DMS53 treated with DMSO at 0.1 percent for 48 hours (cell line): ENCODE results near the gene ZNF571.

Experiments
- DNase-seq: peaks from one replicate; lab custom pipeline; 2025; ENCODE audit not compliant: unreplicated experiment; lab: John Stamatoyannopoulos, UW

Gene ZNF571

DNA sequence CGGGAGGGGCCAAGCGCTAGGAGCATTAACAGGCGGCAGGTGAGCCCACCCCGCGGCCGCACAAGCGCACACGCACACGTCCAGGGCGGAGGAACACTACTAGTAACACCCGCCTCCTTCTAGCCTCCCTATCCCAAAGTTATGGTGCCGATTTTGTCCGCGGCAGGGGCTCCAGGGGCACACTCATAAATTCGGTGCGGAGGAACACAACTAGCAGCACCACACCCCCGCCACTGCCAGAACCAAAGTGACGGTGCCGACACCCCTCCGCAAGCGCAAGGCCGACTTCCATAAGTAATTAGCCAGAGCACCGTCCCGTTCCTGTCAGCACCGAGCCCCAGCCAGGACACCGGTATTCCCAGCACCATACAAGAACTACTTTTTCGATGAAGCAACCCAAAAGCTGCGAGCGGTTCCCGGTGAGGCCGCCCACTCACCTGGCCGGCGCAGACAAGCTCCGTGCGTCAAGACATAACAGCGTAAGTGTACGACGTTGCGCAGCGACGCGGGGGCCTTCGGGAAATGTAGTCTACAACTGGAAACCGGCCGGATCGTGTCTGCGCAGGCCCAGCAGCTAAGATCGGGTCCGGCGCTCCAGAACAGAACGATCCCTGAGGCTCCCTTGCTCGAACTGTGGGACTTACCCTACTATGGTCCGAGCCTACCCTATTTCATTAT, at the start of gene ZNF571, which contains the start of gene ZNF540:
TSS of gene ZNF571 (minus strand) at position 489 of the 678 bp plus-strand sequence. CDS start 8,116 bp downstream, outside the sequence.
TSS of gene ZNF540 (plus strand) at position 573 of the 678 bp plus-strand sequence. CDS start 3,572 bp downstream, outside the sequence.
- DNase-seq: peak; percentile 97

DNA sequence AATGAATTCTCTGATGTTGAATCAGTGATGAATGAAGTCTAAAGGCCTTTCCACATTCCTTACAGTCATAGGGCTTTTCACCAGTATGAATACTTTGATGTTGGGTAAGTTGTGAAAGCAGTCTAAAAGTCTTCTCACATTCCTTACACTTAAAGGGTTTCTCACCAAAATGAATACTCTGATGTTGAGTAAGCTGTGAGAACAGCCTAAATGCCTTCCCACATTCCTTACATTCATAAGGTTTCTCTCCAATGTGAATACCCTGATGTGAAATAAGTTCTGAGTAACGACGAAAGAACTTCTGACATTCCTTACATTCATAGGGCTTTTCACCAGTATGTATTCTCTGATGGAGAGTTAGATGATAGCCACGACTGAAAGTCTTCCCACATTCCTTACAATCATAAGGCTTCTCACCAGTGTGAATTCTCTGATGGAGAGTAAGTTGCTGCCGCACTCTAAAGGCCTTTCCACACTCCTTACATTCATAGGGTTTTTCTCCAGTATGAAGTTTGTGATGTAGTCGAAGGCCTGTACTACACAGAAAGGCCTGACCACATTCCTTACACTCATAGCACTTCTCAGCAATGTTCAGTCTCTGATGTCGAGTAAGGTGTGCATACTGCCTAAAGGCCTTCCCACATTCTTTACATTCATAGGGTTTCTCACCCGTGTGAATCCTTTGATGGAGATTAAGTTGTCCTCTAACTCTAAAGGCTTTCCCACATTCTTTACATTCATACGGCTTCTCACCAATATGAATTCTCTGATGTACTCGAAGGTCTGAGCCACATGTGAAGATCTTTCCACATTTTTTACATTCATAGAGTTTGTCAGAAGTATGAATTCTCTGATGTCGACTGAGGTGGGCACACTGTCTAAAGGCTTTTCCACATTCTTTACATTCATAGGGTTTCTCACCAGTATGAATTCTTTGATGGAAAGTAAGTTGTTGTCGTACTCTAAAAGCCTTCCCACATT, 40.8 kb upstream of the ZNF571 start:
- DNase-seq: no peak

DNA sequence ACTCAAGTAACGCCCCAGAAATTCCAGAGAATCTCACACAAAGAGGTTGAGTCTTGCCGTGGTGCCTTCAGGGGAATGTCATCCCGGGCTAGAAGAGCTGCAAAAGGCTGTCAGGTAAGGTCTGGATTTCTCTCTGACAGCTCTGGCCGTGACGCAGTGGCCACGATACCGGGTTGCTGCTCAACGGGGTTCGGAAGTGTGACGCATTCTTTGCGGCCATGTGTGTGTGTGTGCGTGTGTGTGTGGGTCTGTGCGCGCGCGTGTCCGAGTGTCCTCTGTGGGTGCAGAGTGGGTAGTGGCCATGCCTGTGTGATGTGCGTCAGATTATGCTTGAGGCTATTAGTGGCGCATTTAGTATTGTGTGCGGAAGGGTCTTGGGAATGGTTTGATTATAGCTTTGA, 390 bp upstream of the ZNF571 start:
- DNase-seq: no peak

DNA sequence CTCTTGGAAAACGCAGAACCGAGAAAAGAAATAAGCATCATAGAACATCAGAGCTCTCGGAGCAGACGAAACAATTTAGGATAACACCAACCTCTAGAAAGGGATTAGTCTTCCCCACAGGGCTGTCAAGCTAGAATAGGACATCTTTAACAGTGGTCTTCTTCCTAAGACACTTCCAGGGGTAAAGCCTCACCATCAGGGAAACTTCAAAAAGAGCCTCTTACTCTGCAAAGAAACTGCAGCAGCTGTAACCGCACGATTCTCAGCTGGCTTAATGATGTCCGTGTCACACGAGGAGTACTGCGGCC, 642 bp downstream of the ZNF571 start:
- no peak for DNase-seq

DNA sequence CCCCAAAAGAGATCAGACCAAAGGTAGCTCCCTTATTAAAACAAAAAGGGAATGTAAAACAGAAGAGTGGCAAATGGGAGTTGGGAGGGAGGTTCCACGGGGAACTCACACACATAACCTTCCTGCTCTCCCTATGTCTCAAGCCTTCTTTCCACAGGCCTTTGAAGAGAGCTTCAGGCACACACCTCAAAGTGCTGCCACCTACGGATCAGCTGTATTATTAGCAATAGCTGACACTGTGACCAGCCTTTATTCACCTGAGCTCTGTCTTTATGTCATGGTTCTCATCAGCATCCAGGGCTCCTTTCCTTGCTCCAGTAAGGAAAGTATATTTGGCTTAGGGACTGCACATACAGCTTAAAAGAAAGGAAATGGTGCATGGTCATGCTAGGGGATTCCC, 11.3 kb downstream of the ZNF571 start:
- no peak for DNase-seq

DNA sequence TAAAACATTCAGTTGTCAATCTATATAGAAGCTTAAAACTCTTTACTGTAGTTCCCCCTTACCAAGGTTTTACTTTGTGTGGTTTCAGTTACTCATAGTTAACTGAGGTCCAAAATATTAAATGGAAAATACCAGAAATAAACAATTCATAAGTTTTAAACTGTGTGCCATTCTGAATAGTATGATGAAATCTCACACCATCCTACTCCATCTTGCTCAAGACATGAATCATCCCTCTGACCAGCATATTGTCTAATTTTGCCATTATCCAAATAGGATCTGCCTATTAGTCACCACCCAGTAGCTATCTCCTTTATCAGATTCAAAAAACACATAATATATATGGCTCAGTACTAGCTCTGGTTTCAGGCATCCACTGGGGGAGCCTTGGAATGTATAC, 22.4 kb downstream of the ZNF571 start:
- no peak for DNase-seq

DNA sequence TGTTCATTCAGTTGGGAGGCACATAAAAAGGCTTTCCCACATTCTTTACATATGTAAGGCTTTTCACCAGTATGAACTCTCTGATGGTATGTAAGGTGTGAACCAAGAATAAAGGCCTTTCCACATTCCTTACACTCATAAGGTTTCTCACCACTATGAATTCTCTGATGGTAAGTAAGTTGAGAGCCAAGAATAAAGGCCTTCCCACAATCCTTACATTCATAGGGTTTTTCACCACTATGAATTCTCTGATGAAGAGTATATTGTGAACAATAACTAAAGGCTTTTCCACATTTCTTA, 29.3 kb downstream of the ZNF571 start:
- no peak for DNase-seq

DNA sequence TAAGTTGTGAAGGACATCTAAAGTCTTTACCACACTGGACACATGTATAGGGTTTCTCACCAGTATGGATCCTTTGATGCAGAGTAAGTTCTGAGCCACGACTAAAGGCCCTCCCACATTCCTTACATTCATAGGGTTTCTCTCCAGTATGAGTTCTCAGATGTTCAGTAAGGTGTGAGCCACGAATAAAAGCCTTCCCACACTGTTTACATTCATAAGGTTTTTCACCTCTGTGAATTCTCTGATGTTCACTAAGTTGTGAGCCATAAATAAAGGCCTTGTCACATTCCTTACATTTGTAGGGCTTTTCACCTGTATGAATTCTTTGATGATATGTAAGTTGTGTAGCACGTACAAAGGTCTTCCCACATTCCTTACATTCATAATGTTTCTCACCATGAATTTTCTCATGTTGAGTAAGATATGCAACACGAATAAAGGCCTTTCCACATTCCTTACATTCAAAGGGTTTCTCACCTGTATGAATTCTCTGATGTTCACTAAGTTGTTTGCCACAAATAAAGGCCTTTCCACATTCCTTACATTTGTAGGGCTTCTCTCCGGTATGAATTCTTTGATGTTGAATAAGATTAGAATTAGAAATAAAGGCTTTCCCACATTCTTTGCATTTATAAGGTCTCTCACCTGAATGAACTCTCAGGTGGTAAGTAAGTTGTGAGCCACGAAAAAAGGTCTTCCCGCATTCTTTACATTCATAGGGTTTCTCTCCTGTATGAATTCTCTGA, 29.8 kb downstream of the ZNF571 start:
- no peak for DNase-seq

DNA sequence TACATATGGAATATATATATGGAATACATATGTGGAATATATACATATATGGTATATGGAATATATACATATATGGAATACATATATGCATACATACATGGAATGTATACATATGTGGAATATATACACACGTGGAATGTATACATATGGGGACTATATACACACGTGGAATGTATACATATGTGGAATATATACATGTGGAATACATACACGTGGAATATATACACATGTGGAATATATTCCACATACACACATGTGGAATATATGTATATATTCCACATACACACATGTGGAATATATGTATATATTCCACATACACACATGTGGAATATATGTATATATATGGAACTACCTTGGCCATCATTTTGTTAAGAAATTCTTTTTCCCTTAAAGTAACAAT, 31.1 kb downstream of the ZNF571 start:
- no peak for DNase-seq

DNA sequence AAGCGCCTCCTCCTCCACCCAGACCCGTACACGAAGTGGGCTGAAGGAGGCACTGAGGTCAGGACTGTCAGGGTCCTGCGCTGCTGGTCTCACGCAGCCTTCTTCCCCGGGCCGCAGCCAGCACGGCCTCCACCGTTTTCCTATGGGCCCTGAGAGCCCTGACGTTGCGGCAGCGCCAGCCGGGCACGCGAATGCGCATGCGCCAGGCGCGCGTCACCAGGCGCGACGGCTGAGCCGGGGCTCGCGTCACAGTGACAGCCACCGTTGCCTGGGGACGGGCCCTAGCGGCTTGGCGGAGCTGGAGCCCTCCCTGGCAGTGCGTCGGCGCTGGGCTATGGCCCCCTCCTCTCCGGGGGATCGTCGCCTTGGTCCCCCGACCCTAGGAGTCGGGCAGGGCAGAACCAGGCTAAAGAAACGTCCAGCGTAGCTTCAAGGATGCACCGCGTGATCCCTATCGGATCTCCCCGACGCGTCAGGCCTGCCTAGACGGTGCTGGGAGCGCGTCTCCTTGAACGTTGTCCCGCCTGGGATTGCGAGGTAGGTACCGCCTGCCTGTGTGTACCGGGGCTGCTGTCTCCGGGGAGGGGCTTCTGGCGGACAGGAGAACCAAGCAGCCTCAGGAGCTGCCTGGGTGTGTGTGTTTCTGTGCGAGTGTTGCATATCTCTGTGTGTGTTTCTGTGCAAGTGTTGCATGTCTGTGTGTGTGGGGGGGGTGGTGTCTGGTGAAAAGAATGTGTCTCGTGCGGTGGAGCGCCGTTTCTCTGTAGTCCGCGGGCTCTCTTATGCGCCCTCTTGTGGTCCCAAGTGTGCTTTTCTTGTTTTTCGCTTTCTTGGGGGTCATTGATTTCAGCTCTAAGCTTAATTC, 43.2 kb downstream of the ZNF571 start:
- peak; percentile 74 for DNase-seq

DNA sequence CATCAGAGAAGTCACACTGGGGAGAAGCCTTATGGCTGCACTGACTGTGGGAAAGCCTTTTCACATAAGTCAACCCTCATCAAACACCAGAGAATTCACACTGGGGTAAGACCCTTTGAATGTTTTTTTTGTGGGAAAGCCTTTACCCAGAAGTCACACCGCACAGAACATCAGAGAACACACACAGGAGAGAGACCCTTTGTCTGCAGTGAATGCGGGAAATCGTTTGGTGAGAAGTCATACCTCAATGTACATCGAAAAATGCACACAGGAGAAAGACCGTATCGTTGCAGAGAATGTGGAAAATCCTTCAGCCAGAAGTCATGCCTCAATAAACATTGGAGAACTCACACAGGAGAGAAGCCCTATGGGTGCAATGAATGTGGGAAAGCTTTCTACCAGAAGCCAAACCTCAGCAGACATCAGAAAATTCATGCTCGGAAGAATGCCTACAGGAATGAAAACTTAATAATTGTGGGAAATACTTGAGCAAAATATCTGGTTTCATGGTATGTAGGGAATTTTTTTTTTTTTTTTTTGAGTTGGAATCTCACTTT, 57.1 kb downstream of the ZNF571 start:
- DNase-seq: no peak

DNA sequence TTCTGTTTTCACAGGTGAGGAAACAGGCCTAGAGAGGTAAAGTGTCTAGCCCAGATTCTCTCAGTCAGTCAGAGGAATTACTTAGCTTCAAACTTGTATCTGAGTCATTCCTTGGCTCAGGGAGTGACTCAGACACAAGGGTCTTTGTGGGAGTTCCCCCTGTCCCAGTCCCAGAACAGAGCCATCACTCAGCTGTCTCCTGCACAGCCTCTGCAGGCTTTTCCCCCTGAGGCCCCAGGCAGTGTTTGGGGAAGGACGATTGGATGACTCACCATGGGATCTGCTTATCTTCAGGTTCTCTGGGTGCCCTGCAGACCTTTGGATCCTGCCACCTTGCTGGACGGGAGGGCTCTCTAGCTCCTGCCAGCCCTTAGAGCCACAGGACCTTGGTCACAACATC, 74.7 kb downstream of the ZNF571 start:
- peak; percentile 8 for DNase-seq
